ENCODE measurements around the gene ESRRG. TPM values are rescaled to one million over a fixed set of nuclear protein-coding genes. Genes with fewer than 3 reads are reported as not detected.

The ESRRG gene
- total RNA-seq, 2 experiments from 2014 or later: not detected

DNA sequence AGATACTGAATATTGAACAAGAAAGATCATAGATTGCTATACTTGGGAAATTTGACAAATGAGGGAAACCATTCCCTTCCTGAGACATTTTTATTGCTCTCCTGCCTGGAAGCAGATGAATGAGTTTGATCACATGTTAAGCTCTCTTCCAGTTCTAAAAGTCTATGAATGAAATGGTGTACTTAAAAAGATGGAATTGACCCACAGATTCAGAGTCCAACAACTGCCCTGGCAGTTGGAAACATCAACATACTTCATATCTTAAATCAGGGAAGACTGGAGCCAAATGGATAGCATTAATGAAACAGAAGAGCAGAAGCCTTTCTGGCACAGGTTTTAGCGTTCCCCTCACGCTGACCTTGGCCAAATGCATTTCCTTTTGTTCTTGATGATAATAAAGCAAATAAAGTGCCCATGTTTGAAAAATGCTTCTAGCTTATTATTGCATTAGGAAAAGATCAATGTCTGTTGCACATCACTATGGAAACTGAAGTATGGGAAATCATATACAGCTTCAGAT lies 142.6 kb downstream of the ESRRG start:
- CTCF ChIA-PET: no interaction called here
- no peak overlapping the region for H3K27ac Mint-ChIP-seq
- intact Hi-C loops (cut with micrococcal nuclease): no loop called here
- no peaks in the 10 kb centered on the region for H3K36me3 Mint-ChIP-seq (ENCODE audit: low read depth)
- H3K9me3 Mint-ChIP-seq: peaks cover 4% of the 10 kb centered on the region
- H3K4me3 Mint-ChIP-seq: no peak overlapping the region
- DNase-seq: no peak
- no peaks in the 10 kb centered on the region for H3K27me3 Mint-ChIP-seq (ENCODE audit: low read depth)
- no peaks in the 10 kb centered on the region for H3K4me1 Mint-ChIP-seq (ENCODE audit: low read depth)

DNA sequence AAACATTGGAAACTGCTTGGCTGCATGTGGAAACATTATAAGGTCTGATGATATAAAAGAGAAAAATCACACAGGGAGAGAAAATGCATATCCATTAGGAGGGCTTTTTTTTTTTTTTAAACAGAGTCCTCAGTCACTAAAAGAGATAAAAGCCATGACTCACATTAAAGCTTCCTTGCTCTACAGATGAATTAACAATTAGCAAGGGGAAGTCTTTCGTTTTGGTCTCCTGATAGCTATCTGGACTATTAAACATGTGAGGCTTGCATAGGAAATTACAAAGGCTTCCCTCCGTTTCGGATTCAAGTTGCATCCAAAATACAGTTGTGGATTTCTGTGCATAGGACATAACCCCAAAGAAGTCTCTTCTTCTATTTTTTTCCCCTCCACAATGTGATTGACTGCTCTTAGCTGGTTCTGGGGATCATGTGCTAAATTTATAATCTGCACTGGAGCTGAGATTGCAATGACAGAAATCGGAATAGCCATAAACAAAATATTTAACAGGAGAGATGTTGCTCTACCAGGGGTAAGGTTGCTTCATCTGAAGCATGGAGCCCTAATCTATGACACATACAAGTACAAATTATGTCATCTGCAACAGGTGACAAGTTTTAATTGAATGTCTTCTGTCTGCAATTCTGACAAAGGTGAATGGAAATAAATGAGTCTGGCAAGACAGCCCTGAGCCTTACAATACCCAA lies 146.8 kb downstream of the ESRRG start:
- Mint-ChIP-seq H3K9me3 (no peaks in the 10 kb centered on the region), H3K4me3 (no peak overlapping the region), H3K4me1 (ENCODE audit: low read depth) (no peaks in the 10 kb centered on the region), H3K27ac (no peak overlapping the region), H3K27me3 (ENCODE audit: low read depth) (no peaks in the 10 kb centered on the region), H3K36me3 (ENCODE audit: low read depth) (no peaks in the 10 kb centered on the region)
- intact Hi-C loops (cut with micrococcal nuclease): no loop called here
- no peak for DNase-seq
- CTCF ChIA-PET: interaction anchor here (0.6 kb wide), 1 partner anchor 87 kb away, joined by 3 read pairs; no protein-coding TSS in a partner anchor

DNA sequence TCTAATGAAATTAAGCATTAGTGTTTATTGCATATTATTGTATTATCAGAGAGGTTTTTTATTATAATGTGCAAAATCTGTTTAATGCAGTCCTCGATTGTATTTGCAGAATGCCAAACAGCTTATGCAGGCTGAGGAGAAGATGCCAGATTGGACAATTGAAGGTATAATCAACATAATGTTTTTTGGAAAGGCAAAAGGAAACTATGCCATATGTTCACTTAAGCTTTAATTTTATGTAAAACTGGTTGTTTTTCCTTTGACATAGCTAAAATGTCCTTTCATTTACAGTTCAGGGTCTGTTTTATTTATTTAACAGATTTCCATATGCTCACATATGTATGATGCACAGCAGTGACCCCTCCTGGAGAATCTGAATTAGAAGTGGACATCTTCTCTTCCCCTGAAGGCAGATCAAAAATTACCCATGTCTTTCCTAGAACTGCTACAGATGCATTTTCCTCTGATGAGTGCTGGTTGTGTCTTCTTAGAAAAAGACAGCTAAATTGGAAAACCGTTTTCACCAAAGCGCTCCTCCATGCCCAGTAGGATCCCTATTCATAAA lies 156.5 kb downstream of the ESRRG start:
- Mint-ChIP-seq H3K27ac (no peak overlapping the region), H3K27me3 (ENCODE audit: low read depth) (no peaks in the 10 kb centered on the region), H3K4me1 (ENCODE audit: low read depth) (no peaks in the 10 kb centered on the region), H3K36me3 (ENCODE audit: low read depth) (no peaks in the 10 kb centered on the region), H3K9me3 (no peaks in the 10 kb centered on the region), H3K4me3 (no peak overlapping the region)
- DNase-seq: no peak
- intact Hi-C loops (cut with micrococcal nuclease): no loop called here
- CTCF ChIA-PET: no interaction called here

GRCh38 chr1:216563087-216563486 lies 160.1 kb downstream of the ESRRG start:
- H3K27me3 Mint-ChIP-seq (ENCODE audit: low read depth): no peaks in the 10 kb centered on the region
- H3K27ac Mint-ChIP-seq: no peak overlapping the region
- intact Hi-C loops (cut with micrococcal nuclease): no loop called here
- no peaks in the 10 kb centered on the region for H3K4me1 Mint-ChIP-seq (ENCODE audit: low read depth)
- H3K36me3 Mint-ChIP-seq (ENCODE audit: low read depth): no peaks in the 10 kb centered on the region
- CTCF ChIA-PET: no interaction called here
- H3K4me3 Mint-ChIP-seq: no peak overlapping the region
- DNase-seq: no peak
- H3K9me3 Mint-ChIP-seq: no peaks in the 10 kb centered on the region

DNA sequence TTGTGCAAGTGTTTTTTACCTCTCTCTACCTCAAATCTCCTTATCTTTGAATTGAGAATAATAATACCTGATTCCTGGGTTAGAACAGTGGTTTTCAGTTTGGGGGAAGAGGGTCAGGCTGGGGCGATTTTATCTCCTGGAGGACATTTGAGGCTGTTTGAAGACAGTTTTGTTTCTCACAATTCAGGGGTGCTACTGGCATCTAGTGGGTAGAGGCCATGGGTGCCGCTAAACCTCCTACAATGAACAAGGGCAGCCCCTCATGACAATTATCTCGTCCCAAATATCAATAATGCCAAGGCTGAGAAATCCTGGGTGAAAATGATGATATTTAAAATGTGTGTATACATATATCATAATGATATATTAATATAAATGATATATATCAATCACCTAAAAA lies 160.8 kb downstream of the ESRRG start:
- DNase-seq: no peak
- intact Hi-C loops (cut with micrococcal nuclease): no loop called here
- H3K4me3 Mint-ChIP-seq: no peak overlapping the region
- no peaks in the 10 kb centered on the region for H3K36me3 Mint-ChIP-seq (ENCODE audit: low read depth)
- no peaks in the 10 kb centered on the region for H3K27me3 Mint-ChIP-seq (ENCODE audit: low read depth)
- no peak overlapping the region for H3K27ac Mint-ChIP-seq
- CTCF ChIA-PET: no interaction called here
- no peaks in the 10 kb centered on the region for H3K9me3 Mint-ChIP-seq
- H3K4me1 Mint-ChIP-seq (ENCODE audit: low read depth): no peaks in the 10 kb centered on the region

DNA sequence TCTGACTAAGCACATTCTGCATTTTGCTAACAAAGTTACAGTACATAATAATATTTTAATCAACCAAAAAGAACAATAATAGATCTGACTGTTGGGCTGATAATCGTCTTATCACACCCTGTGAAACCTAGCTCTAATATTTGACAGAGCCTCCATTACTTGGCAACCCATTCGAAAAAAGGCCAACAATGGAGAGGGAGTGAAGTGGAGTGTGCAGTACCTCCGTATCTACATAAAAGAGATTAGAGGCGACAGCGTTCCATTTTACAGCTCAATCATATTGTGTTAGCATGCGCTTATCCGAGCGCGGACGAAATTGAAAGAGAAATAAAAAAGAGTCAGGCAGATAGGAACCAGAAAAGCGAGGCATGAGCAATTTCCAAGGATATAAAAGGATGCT lies 162.7 kb downstream of the ESRRG start:
- DNase-seq: no peak

DNA sequence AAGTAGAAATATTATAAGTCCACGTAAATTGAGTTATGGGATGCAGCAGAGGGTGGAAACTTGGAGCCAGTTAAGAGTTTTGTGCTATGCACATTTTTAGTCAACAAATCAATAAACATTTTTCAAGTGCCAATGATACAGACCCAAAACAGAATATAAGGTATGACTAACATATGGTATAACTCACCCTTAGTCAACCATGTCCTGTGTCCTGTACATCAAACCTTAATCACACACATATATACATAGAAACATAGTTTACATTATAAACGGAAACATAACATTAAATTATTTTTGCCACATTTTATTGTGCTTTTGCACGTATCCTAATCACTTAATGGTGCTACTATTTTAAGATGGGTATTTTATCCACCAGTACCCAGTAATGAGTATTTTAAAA lies 163.9 kb downstream of the ESRRG start:
- intact Hi-C loops (cut with micrococcal nuclease): no loop called here
- no peaks in the 10 kb centered on the region for H3K36me3 Mint-ChIP-seq (ENCODE audit: low read depth)
- no peaks in the 10 kb centered on the region for H3K27me3 Mint-ChIP-seq (ENCODE audit: low read depth)
- CTCF ChIA-PET: no interaction called here
- H3K27ac Mint-ChIP-seq: no peak overlapping the region
- H3K9me3 Mint-ChIP-seq: no peaks in the 10 kb centered on the region
- no peaks in the 10 kb centered on the region for H3K4me1 Mint-ChIP-seq (ENCODE audit: low read depth)
- DNase-seq: no peak
- H3K4me3 Mint-ChIP-seq: no peak overlapping the region

More for the DNA sequence above, 162.7 kb downstream of the ESRRG start:
- no peaks in the 10 kb centered on the region for H3K36me3 Mint-ChIP-seq (ENCODE audit: low read depth)
- no peak overlapping the region for H3K4me3 Mint-ChIP-seq
- no peaks in the 10 kb centered on the region for H3K4me1 Mint-ChIP-seq (ENCODE audit: low read depth)
- CTCF ChIA-PET: no interaction called here
- no peaks in the 10 kb centered on the region for H3K27me3 Mint-ChIP-seq (ENCODE audit: low read depth)
- no peaks in the 10 kb centered on the region for H3K9me3 Mint-ChIP-seq
- no peak overlapping the region for H3K27ac Mint-ChIP-seq
- intact Hi-C loops (cut with micrococcal nuclease): no loop called here

DNA sequence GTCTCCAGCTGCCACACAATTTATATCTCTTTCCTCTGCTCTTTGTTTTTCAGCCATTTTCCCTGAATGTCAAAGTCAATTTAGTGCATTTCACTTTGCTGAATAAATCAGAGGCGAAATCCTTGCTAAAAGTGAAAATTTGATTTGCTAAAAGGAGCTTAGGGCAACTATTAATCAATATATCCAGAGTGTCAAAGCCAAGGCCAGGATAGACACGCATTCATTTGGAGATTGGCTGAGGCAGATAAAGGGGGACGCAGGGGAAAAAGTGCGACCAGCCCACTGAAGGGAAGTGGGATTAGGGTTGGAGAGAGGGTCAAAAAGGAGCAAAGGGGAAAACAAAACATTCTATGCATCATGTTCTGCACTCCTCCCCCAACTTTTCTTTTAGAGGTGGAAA lies 167.6 kb downstream of the ESRRG start:
- Mint-ChIP-seq H3K36me3 (ENCODE audit: low read depth) (no peaks in the 10 kb centered on the region), H3K9me3 (no peaks in the 10 kb centered on the region), H3K4me3 (no peak overlapping the region), H3K27ac (no peak overlapping the region), H3K4me1 (ENCODE audit: low read depth) (no peaks in the 10 kb centered on the region), H3K27me3 (ENCODE audit: low read depth) (no peaks in the 10 kb centered on the region)
- intact Hi-C loops (cut with micrococcal nuclease): no loop called here
- CTCF ChIA-PET: no interaction called here
- no peak for DNase-seq

GRCh38 chr1:216554934-216555333 lies 168.3 kb downstream of the ESRRG start:
- no peaks in the 10 kb centered on the region for H3K27me3 Mint-ChIP-seq (ENCODE audit: low read depth)
- no peak overlapping the region for H3K4me3 Mint-ChIP-seq
- H3K9me3 Mint-ChIP-seq: no peaks in the 10 kb centered on the region
- DNase-seq: no peak
- no peaks in the 10 kb centered on the region for H3K36me3 Mint-ChIP-seq (ENCODE audit: low read depth)
- no peak overlapping the region for H3K27ac Mint-ChIP-seq
- CTCF ChIA-PET: no interaction called here
- H3K4me1 Mint-ChIP-seq (ENCODE audit: low read depth): no peaks in the 10 kb centered on the region
- intact Hi-C loops (cut with micrococcal nuclease): no loop called here

DNA sequence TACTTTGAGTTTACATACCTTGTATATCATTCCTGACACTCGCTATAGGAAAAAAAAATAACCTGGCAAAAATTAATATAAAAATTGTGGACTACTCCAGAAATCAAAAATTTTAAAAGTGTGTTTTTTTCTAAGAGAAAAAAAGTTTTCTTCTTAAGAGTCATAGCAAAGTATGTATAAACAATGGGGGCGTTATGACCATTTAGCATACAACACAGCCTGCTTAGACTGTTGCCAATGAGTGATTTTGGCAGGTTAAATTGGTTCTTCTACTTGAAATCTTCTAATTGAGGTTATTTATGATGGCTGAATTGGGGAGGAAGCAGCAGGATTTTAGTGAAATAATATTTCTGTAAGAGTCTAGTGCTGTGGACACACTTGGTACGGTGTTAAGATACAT lies 169.5 kb downstream of the ESRRG start:
- intact Hi-C loops (cut with micrococcal nuclease): no loop called here
- Mint-ChIP-seq H3K9me3 (no peaks in the 10 kb centered on the region), H3K4me1 (ENCODE audit: low read depth) (no peaks in the 10 kb centered on the region), H3K36me3 (ENCODE audit: low read depth) (no peaks in the 10 kb centered on the region), H3K27me3 (ENCODE audit: low read depth) (no peaks in the 10 kb centered on the region), H3K27ac (no peak overlapping the region), H3K4me3 (no peak overlapping the region)
- no peak for DNase-seq
- CTCF ChIA-PET: no interaction called here

DNA sequence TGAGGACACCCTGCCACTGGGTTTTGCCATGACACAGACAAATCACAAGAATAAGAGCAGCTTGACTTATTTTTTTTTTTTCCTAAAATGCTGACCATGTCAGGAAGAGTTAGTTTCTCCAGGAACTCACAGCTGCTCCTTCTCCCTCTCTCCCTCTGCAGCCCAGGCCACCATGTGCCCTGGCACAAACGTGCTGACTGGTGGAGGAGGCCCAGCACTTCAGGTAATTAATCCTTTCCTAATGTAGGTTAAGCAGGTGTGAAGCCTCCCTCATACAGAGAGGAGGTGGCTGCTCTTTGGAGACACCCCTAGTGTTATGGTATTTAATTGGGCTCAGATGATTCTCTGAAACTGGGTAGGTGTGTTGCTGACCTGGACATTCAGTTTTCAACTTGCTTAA lies 170.2 kb downstream of the ESRRG start:
- Mint-ChIP-seq H3K9me3 (no peaks in the 10 kb centered on the region), H3K4me1 (ENCODE audit: low read depth) (no peaks in the 10 kb centered on the region), H3K27ac (no peak overlapping the region), H3K36me3 (ENCODE audit: low read depth) (no peaks in the 10 kb centered on the region), H3K27me3 (ENCODE audit: low read depth) (no peaks in the 10 kb centered on the region), H3K4me3 (no peak overlapping the region)
- DNase-seq: no peak
- CTCF ChIA-PET: no interaction called here
- intact Hi-C loops (cut with micrococcal nuclease): no loop called here

DNA sequence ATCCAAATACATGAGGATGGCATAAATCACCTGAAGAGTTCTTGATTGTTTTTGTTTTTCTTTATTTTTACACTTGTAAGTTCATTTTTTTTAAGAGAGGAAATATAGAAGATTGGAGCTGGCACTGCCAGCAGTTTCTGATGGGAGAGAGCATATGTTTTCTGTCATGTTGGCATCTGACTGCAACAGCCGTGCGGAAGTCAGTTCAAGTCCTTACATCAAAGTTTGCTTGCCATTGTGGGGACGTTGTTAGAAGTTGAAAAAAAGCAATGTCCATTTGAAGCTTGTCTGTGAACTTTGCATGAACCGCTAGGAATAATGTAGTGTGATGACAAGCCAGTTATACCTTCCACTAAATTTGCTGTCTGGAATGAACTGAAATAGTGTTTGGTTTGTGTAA lies 173.4 kb downstream of the ESRRG start:
- H3K27me3 Mint-ChIP-seq (ENCODE audit: low read depth): no peaks in the 10 kb centered on the region
- H3K27ac Mint-ChIP-seq: no peak overlapping the region
- no peak for DNase-seq
- intact Hi-C loops (cut with micrococcal nuclease): no loop called here
- H3K9me3 Mint-ChIP-seq: no peaks in the 10 kb centered on the region
- H3K4me3 Mint-ChIP-seq: no peak overlapping the region
- no peaks in the 10 kb centered on the region for H3K4me1 Mint-ChIP-seq (ENCODE audit: low read depth)
- H3K36me3 Mint-ChIP-seq (ENCODE audit: low read depth): no peaks in the 10 kb centered on the region
- CTCF ChIA-PET: no interaction called here

- CTCF ChIA-PET: no interaction called here
- H3K36me3 Mint-ChIP-seq (ENCODE audit: low read depth): no peaks in the 10 kb centered on the region
- H3K27ac Mint-ChIP-seq: no peak overlapping the region
- no peaks in the 10 kb centered on the region for H3K4me1 Mint-ChIP-seq (ENCODE audit: low read depth)
- H3K4me3 Mint-ChIP-seq: no peak overlapping the region
- H3K9me3 Mint-ChIP-seq: no peaks in the 10 kb centered on the region
- intact Hi-C loops (cut with micrococcal nuclease): no loop called here
- no peaks in the 10 kb centered on the region for H3K27me3 Mint-ChIP-seq (ENCODE audit: low read depth)
- DNase-seq: no peak
Observed at GRCh38 chr1:216542741-216543140, 180.5 kb downstream of the ESRRG start.

Measured in activated naive CD4-positive, alpha-beta T cell treated with anti-CD3 and anti-CD28 coated beads for 36 hours (primary cell).